ENCODE data around the gene LDB3. TPM values are rescaled to one million over a fixed set of nuclear protein-coding genes. Genes with fewer than 3 reads are reported as not detected.

LDB3 gene
- total RNA-seq, 1 donor from 2014 or later = 4.7 TPM

DNA sequence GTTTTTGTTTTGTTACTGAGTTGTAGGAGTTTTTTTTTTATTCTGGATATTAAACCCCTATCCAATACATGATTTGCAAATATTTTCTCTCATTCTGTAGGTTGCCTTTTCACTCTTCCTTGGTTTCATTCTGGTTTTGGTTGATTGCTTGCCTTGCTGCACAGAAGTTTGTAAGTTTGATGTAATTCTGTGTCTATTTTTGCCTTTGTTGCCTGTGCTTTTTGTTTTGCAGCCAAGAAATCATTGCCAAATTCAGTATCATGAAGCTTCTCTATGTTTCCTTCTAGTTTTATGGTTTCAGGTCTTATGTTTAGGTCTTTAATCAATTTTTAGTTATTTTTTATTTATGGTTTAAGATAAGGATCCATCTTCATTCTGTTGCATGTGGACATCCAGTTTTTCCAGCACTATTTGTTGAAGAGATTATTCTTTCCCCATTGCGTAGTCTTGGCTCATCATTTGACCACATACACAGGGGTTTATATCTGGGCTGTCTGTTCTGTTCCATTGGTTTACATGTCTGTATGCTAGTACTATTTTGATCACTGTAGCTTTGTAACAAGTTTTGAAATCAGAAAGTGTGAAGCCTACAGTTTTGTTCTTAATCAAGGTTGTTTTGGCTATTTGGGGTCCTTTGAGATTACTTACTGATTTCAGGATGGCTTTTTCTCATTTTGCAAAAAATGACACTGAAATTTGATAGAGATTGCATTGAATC, 114.5 kb downstream of the LDB3 start:
- no peak overlapping the region for H3K27ac ChIP-seq
- H3K36me3 ChIP-seq = no peaks in the 10 kb centered on the region
- no peak overlapping the region for H3K4me3 ChIP-seq
- no peaks in the 10 kb centered on the region for H3K9me3 ChIP-seq
- no peak for DNase-seq (ENCODE audit: extremely low spot score in 2 of 2)
- no peaks in the 10 kb centered on the region for H3K27me3 ChIP-seq
- intact Hi-C loops (cut with DNase I) = no loop called here
- peaks cover 33% of the 10 kb centered on the region for H3K4me1 ChIP-seq
- TF ChIP-seq POLR2A (IDR thresholded peaks at IDR 0.05) (no peak), POLR2AphosphoS5 (IDR thresholded peaks at IDR 0.05; ENCODE audit: insufficient read depth in 1 of 2, low read depth in 1 of 2) (no peak)
- TF ChIP-seq, protein P1, sequence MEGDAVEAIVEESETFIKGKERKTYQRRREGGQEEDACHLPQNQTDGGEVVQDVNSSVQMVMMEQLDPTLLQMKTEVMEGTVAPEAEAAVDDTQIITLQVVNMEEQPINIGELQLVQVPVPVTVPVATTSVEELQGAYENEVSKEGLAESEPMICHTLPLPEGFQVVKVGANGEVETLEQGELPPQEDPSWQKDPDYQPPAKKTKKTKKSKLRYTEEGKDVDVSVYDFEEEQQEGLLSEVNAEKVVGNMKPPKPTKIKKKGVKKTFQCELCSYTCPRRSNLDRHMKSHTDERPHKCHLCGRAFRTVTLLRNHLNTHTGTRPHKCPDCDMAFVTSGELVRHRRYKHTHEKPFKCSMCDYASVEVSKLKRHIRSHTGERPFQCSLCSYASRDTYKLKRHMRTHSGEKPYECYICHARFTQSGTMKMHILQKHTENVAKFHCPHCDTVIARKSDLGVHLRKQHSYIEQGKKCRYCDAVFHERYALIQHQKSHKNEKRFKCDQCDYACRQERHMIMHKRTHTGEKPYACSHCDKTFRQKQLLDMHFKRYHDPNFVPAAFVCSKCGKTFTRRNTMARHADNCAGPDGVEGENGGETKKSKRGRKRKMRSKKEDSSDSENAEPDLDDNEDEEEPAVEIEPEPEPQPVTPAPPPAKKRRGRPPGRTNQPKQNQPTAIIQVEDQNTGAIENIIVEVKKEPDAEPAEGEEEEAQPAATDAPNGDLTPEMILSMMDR (IDR thresholded peaks at IDR 0.05) = no peak

DNA sequence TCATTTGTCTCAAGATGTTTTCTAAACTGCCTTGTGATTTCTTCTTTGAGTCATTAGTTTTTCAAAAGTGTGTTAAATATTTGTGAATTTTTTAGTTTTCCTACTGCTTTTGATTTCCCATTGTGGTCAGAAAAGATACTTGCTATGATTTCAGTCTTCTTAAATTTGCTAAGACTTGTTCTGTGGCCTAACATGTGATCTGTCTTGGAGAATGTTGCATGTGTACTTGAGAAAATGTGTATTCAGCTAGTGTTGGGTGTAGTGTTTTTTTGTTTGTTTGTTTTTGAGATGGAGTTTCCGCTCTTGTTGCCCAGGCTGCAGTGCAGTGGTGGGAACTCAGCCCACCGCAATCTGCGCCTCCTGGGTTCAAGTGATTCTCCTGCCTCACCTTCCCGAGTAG, 116.7 kb downstream of the LDB3 start:
- no peak for DNase-seq (ENCODE audit: extremely low spot score in 2 of 2)
- Histone ChIP-seq H3K27me3 (no peaks in the 10 kb centered on the region), H3K36me3 (no peaks in the 10 kb centered on the region), H3K9me3 (no peaks in the 10 kb centered on the region), H3K27ac (no peak overlapping the region), H3K4me3 (no peak overlapping the region), H3K4me1 (peaks cover 28% of the 10 kb centered on the region)
- intact Hi-C loops (cut with DNase I) = no loop called here
- TF ChIP-seq, protein P1 (IDR thresholded peaks at IDR 0.05) = no peak
- TF ChIP-seq POLR2AphosphoS5 (IDR thresholded peaks at IDR 0.05; ENCODE audit: insufficient read depth in 1 of 2, low read depth in 1 of 2) (no peak), POLR2A (IDR thresholded peaks at IDR 0.05) (no peak)

Other genes with a start within 250 kb of the LDB3 start
- 26.5 TPM for gene WAPL, start 146.7 kb upstream of the LDB3 start, total RNA-seq
- not detected for gene OPN4, start 14.0 kb upstream of the LDB3 start, total RNA-seq
- gene BMPR1A, start 88.1 kb downstream of the LDB3 start, total RNA-seq = 33.1 TPM